ENCODE measurements around the gene AQP6. TPM values are rescaled to one million over a fixed set of nuclear protein-coding genes. Genes with fewer than 3 reads are reported as not detected.

The AQP6 gene
- total and polyA plus RNA-seq, 2 donors (not counting 3 experiments of a cell fraction or from before 2014, with no cell fraction given): 0.04 TPM; not detected in 1

GRCh38 chr12:49934505-49934904 is 38.2 kb upstream of the AQP6 start:
- Histone ChIP-seq H3K27ac (ENCODE audit: insufficient read depth, low read depth, low read length) (no peak overlapping the region), H3K4me2 (ENCODE audit: insufficient read depth, low read length) (no peak overlapping the region), H3K9me1 (replicated peaks; ENCODE audit: control insufficient read depth, extremely low read depth, insufficient read depth, low read length) (no peaks in the 10 kb centered on the region), H3K9me3 (replicated peaks; ENCODE audit: control insufficient read depth, insufficient read depth, low read length) (no peaks in the 10 kb centered on the region), H2AFZ (ENCODE audit: low read depth, low read length) (no peak overlapping the region), H3K36me3 (ENCODE audit: control insufficient read depth in 2 of 2, extremely low read depth in 1 of 2, insufficient read depth in 2 of 2, low read length in 2 of 2) (no peaks in the 10 kb centered on the region), H3K27me3 (ENCODE audit: control insufficient read depth in 2 of 2, insufficient read depth in 2 of 2, low read length in 2 of 2) (no peaks in the 10 kb centered on the region), H3K79me2 (ENCODE audit: control insufficient read depth, insufficient read depth, low read length) (no peaks in the 10 kb centered on the region), H3K9ac (replicated peaks; ENCODE audit: extremely low read depth, insufficient read depth, low read length) (no peak overlapping the region), H4K20me1 (replicated peaks; ENCODE audit: control insufficient read depth, extremely low read depth, insufficient read depth, low read length) (no peaks in the 10 kb centered on the region), H3K4me3 (replicated peaks in 1 of 3; ENCODE audit: insufficient read depth in 1 of 3, low read depth in 1 of 3, low read length in 3 of 3) (no peak overlapping the region), H3K4me1 (ENCODE audit: control insufficient read depth, extremely low read depth, insufficient read depth, low read length) (no peaks in the 10 kb centered on the region)
- intact Hi-C loops (cut with micrococcal nuclease): no loop called here
- dilution Hi-C loops (cut with MboI; ENCODE audit: extremely low pct_ligation_motif_present, low sequenced_read_pairs): no loop called here
- POLR2A ChIA-PET: no interaction called here
- DNase-seq (ENCODE audit: low read depth, low spot score) (no peak), FAIRE-seq (no peak)
- CTCF ChIA-PET: interaction anchor here (3.2 kb wide), 1 partner anchor 11 kb away, joined by 19 read pairs; no protein-coding TSS in a partner anchor
- TF ChIP-seq MAX (IDR thresholded peaks at IDR 0.05; ENCODE audit: insufficient read depth, insufficient read length): no peak
- no peak for TF ChIP-seq MYC (IDR thresholded peaks at IDR 0.05; ENCODE audit: low read depth, low read length)
- BruUV-seq (replicated peaks): no TSS peak

DNA sequence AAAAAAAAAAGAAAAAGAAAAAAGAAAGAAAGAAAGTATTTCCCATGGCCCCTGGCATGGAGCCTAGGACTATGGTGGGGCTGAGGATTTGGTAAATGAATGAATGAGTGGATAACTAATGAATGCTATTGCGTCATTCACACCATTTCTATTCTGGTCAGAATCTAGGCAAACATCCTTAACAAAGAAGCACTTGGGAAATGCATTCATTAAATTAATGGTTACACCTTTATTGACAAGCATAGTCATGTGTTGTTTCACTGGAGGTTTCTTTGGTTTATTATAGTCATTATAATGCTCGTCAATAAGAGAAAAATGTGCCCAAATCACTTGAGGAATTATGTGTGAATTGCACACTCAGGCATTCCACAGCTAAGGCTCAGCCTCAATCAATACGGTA is 35.8 kb upstream of the AQP6 start:
- Histone ChIP-seq H3K79me2 (ENCODE audit: control insufficient read depth, insufficient read depth, low read length) (no peaks in the 10 kb centered on the region), H3K36me3 (ENCODE audit: control insufficient read depth in 2 of 2, extremely low read depth in 1 of 2, insufficient read depth in 2 of 2, low read length in 2 of 2) (no peaks in the 10 kb centered on the region), H3K9me3 (replicated peaks; ENCODE audit: control insufficient read depth, insufficient read depth, low read length) (no peaks in the 10 kb centered on the region), H3K9me1 (replicated peaks; ENCODE audit: control insufficient read depth, extremely low read depth, insufficient read depth, low read length) (no peaks in the 10 kb centered on the region), H3K4me2 (ENCODE audit: insufficient read depth, low read length) (no peak overlapping the region), H3K4me3 (replicated peaks in 1 of 3; ENCODE audit: insufficient read depth in 1 of 3, low read depth in 1 of 3, low read length in 3 of 3) (no peak overlapping the region), H3K9ac (replicated peaks; ENCODE audit: extremely low read depth, insufficient read depth, low read length) (no peak overlapping the region), H3K4me1 (ENCODE audit: control insufficient read depth, extremely low read depth, insufficient read depth, low read length) (no peaks in the 10 kb centered on the region), H3K27me3 (ENCODE audit: control insufficient read depth in 2 of 2, insufficient read depth in 2 of 2, low read length in 2 of 2) (no peaks in the 10 kb centered on the region), H4K20me1 (replicated peaks; ENCODE audit: control insufficient read depth, extremely low read depth, insufficient read depth, low read length) (no peaks in the 10 kb centered on the region), H3K27ac (ENCODE audit: insufficient read depth, low read depth, low read length) (no peak overlapping the region), H2AFZ (ENCODE audit: low read depth, low read length) (no peak overlapping the region)
- ChIA-PET CTCF (interaction anchor here (0.7 to 1.7 kb wide), 3 partner anchors 9 to 68 kb away, joined by 3 to 10 read pairs (median 6); no protein-coding TSS in a partner anchor), POLR2A (interaction anchor here (1.1 kb wide), 1 partner anchor 15 kb away, joined by 3 read pairs; no protein-coding TSS in a partner anchor)
- BruUV-seq (replicated peaks): no TSS peak
- intact Hi-C loops (cut with micrococcal nuclease) (no loop called here), dilution Hi-C loops (cut with MboI; ENCODE audit: extremely low pct_ligation_motif_present, low sequenced_read_pairs) (no loop called here)
- FAIRE-seq (no peak), DNase-seq (ENCODE audit: low read depth, low spot score) (no peak)
- TF ChIP-seq GATA2 (IDR thresholded peaks at IDR 0.05; ENCODE audit: insufficient read depth, insufficient read length, low read depth, low read length) (no peak), FOS (IDR thresholded peaks at IDR 0.05; ENCODE audit: borderline replicate concordance, insufficient read depth, low read length) (no peak), CTCF (IDR thresholded peaks at IDR 0.05; ENCODE audit: extremely low read depth in 1 of 2, insufficient read depth in 1 of 2, low read depth in 1 of 2, low read length in 2 of 2) (no peak), POLR2A (IDR thresholded peaks at IDR 0.05; ENCODE audit: low read depth, low read length) (no peak), MAX (IDR thresholded peaks at IDR 0.05; ENCODE audit: insufficient read depth, insufficient read length) (no peak), JUN (IDR thresholded peaks at IDR 0.05; ENCODE audit: borderline replicate concordance, insufficient read depth, insufficient read length, low read depth) (no peak), POLR2AphosphoS5 (IDR thresholded peaks at IDR 0.05; ENCODE audit: insufficient read depth, low read depth, low read length) (no peak), MYC (IDR thresholded peaks at IDR 0.05; ENCODE audit: low read depth, low read length) (no peak), EZH2 (IDR thresholded peaks at IDR 0.05; ENCODE audit: borderline replicate concordance, low read depth, low read length, severe bottlenecking) (no peak)

Measured in endothelial cell of umbilical vein (primary cell).